Measurements from ENCODE around the gene SSR1. TPM values are rescaled to one million over a fixed set of nuclear protein-coding genes. Genes with fewer than 3 reads are reported as not detected.

Gene SSR1
- total RNA-seq, 1 donor from 2014 or later: 115 TPM

- no peak for TF ChIP-seq CTCF (IDR thresholded peaks at IDR 0.05; ENCODE audit: insufficient read depth, low read length, poor library complexity, severe bottlenecking)
- Histone ChIP-seq H3K27me3 (ENCODE audit: control insufficient read depth, insufficient read depth, low read length) (no peaks in the 10 kb centered on the region), H3K4me3 (ENCODE audit: low read depth, low read length) (peak overlapping the region; percentile 85), H3K36me3 (ENCODE audit: control insufficient read depth, insufficient read depth, low read length) (no peaks in the 10 kb centered on the region)
- DNase-seq (ENCODE audit: low read depth): no peak
Measured at GRCh38 chr6:7311917-7312615, 933 bp downstream of the SSR1 start.

GRCh38 chr6:7311176-7311575 is 1.8 kb downstream of the SSR1 start:
- Histone ChIP-seq H3K36me3 (ENCODE audit: control insufficient read depth, insufficient read depth, low read length) (no peaks in the 10 kb centered on the region), H3K27me3 (ENCODE audit: control insufficient read depth, insufficient read depth, low read length) (no peaks in the 10 kb centered on the region), H3K4me3 (ENCODE audit: low read depth, low read length) (peak overlapping the region; percentile 4)
- DNase-seq (ENCODE audit: low read depth): no peak
- no peak for TF ChIP-seq CTCF (IDR thresholded peaks at IDR 0.05; ENCODE audit: insufficient read depth, low read length, poor library complexity, severe bottlenecking)

- no peak for TF ChIP-seq CTCF (IDR thresholded peaks at IDR 0.05; ENCODE audit: insufficient read depth, low read length, poor library complexity, severe bottlenecking)
- no peak overlapping the region for H3K4me3 ChIP-seq (ENCODE audit: low read depth, low read length)
- H3K27me3 ChIP-seq (ENCODE audit: control insufficient read depth, insufficient read depth, low read length): no peaks in the 10 kb centered on the region
- H3K36me3 ChIP-seq (ENCODE audit: control insufficient read depth, insufficient read depth, low read length): no peaks in the 10 kb centered on the region
- no peak for DNase-seq (ENCODE audit: low read depth)
Measured at GRCh38 chr6:7309050-7309449, 3.9 kb downstream of the SSR1 start.

- DNase-seq (ENCODE audit: low read depth): no peak
- Histone ChIP-seq H3K4me3 (ENCODE audit: low read depth, low read length) (no peak overlapping the region), H3K36me3 (ENCODE audit: control insufficient read depth, insufficient read depth, low read length) (no peaks in the 10 kb centered on the region), H3K27me3 (ENCODE audit: control insufficient read depth, insufficient read depth, low read length) (no peaks in the 10 kb centered on the region)
- no peak for TF ChIP-seq CTCF (IDR thresholded peaks at IDR 0.05; ENCODE audit: insufficient read depth, low read length, poor library complexity, severe bottlenecking)
Measured at GRCh38 chr6:7307533-7307932, 5.5 kb downstream of the SSR1 start.

- no peaks in the 10 kb centered on the region for H3K27me3 ChIP-seq (ENCODE audit: control insufficient read depth, insufficient read depth, low read length)
- no peak for TF ChIP-seq CTCF (IDR thresholded peaks at IDR 0.05; ENCODE audit: insufficient read depth, low read length, poor library complexity, severe bottlenecking)
Measured at GRCh38 chr6:7304821-7305220, 8.2 kb downstream of the SSR1 start.

GRCh38 chr6:7301702-7302101 is 11.3 kb downstream of the SSR1 start:
- no peak for DNase-seq (ENCODE audit: low read depth)
- H3K27me3 ChIP-seq (ENCODE audit: control insufficient read depth, insufficient read depth, low read length): no peaks in the 10 kb centered on the region

More at GRCh38 chr6:7304821-7305220, 8.2 kb downstream of the SSR1 start:
- DNase-seq (ENCODE audit: low read depth): no peak
- Histone ChIP-seq H3K4me3 (ENCODE audit: low read depth, low read length) (no peak overlapping the region), H3K36me3 (ENCODE audit: control insufficient read depth, insufficient read depth, low read length) (no peaks in the 10 kb centered on the region)

More at GRCh38 chr6:7301702-7302101, 11.3 kb downstream of the SSR1 start:
- Histone ChIP-seq H3K4me3 (ENCODE audit: low read depth, low read length) (no peak overlapping the region), H3K36me3 (ENCODE audit: control insufficient read depth, insufficient read depth, low read length) (peaks cover 1% of the 10 kb centered on the region)
- no peak for TF ChIP-seq CTCF (IDR thresholded peaks at IDR 0.05; ENCODE audit: insufficient read depth, low read length, poor library complexity, severe bottlenecking)

All from kidney epithelial cell (primary cell).